MCF 10A (cell line): ENCODE results near the gene PLA2G4E. TPM values are rescaled to one million over a fixed set of nuclear protein-coding genes. Genes with fewer than 3 reads are reported as not detected.

Experiments
- BruUV-seq: library from RNA; stranded (reverse); fragments of 400-500 nt; replicated peaks from 2 replicates; lab custom pipeline; 2021; lab: Mats Ljungman, UMichigan
- CTCF ChIA-PET: fragments of 300-600 bp; sonication (Branson Sonifier 250); formaldehyde crosslinking; extraction: SDS; loops from one replicate; lab custom pipeline; 2021; ENCODE audit warnings: antibody characterized with exemption, inconsistent platforms; lab: Yijun Ruan, JAX
- POLR2A ChIA-PET: fragments of 300-600, 350-650 bp; sonication (Branson Sonifier 250); formaldehyde crosslinking; extraction: SDS; loops from one replicate; lab custom pipeline; 2020; ENCODE audit warnings: antibody characterized with exemption, inconsistent platforms; lab: Yijun Ruan, JAX
- DNase-seq: peaks from one replicate; pipeline ENCODE4 v3.0.0-alpha.2; 2018; ENCODE audit not compliant: unreplicated experiment
- H3K27ac Mint-ChIP-seq: one replicate; pipeline ENCODE4 v1.8.0; 2022; ENCODE audit warnings: mild to moderate bottlenecking, low read depth, mixed read lengths; ENCODE audit not compliant: unreplicated experiment
- H3K27me3 Mint-ChIP-seq: one replicate; pipeline ENCODE4 v1.8.0; 2022; ENCODE audit warnings: mixed read lengths; ENCODE audit not compliant: insufficient read depth, unreplicated experiment
- H3K36me3 Mint-ChIP-seq: one replicate; pipeline ENCODE4 v1.8.0; 2022; ENCODE audit warnings: mild to moderate bottlenecking, moderate library complexity, mixed read lengths; ENCODE audit not compliant: insufficient read depth, unreplicated experiment
- H3K4me1 Mint-ChIP-seq: one replicate; pipeline ENCODE4 v1.8.0; 2022; ENCODE audit warnings: mixed read lengths; ENCODE audit not compliant: insufficient read depth, unreplicated experiment
- H3K4me3 Mint-ChIP-seq: one replicate; pipeline ENCODE4 v1.8.0; 2022; ENCODE audit warnings: mild to moderate bottlenecking, moderate library complexity, mixed read lengths; ENCODE audit not compliant: unreplicated experiment
- H3K9me3 Mint-ChIP-seq: one replicate; pipeline ENCODE4 v1.8.0; 2022; ENCODE audit warnings: mixed read lengths; ENCODE audit not compliant: unreplicated experiment
- CTCF ChIP-seq: fragments of 200-600 bp; IDR thresholded peaks from one replicate; pipeline ENCODE4 v1.8.0; 2022; ENCODE audit warnings: antibody characterized with exemption, mild to moderate bottlenecking; ENCODE audit not compliant: unreplicated experiment
- intact Hi-C: fragments of 100-400 bp; cut with micrococcal nuclease; formaldehyde crosslinking; loops from 2 replicates; pipeline ENCODE4 v1.14.1; 2022
- total RNA-seq: library from RNA; stranded (reverse); gene quantifications from 2 replicates; pipeline ENCODE4 v1.2.3, GENCODE V29; 2022

The PLA2G4E gene
- total RNA-seq, 1 experiment from 2014 or later, result 0.12 TPM

- no peak overlapping the region for H3K27ac Mint-ChIP-seq
- POLR2A ChIA-PET, result interaction anchor here (1.5 kb wide), 1 partner anchor 47 kb away, joined by 3 read pairs; no protein-coding TSS in a partner anchor
- TF ChIP-seq CTCF, result no peak
- BruUV-seq, result no TSS peak
- no peaks in the 10 kb centered on the region for H3K36me3 Mint-ChIP-seq
- H3K9me3 Mint-ChIP-seq, result no peaks in the 10 kb centered on the region
- CTCF ChIA-PET, result interaction anchor here (0.6 to 9.5 kb wide), 3 partner anchors 57 to 80 kb away, joined by 3 to 159 read pairs (median 4); no protein-coding TSS in a partner anchor
- DNase-seq, result no peak
- H3K4me3 Mint-ChIP-seq, result no peak overlapping the region
- no peaks in the 10 kb centered on the region for H3K27me3 Mint-ChIP-seq
- peaks cover 6% of the 10 kb centered on the region for H3K4me1 Mint-ChIP-seq
- intact Hi-C loops, result no loop called here
Measured at GRCh38 chr15:41983221-41983620, 37.6 kb downstream of the PLA2G4E start.

- Mint-ChIP-seq H3K27me3 (no peaks in the 10 kb centered on the region), H3K4me3 (no peak overlapping the region), H3K4me1 (peaks cover 6% of the 10 kb centered on the region), H3K36me3 (no peaks in the 10 kb centered on the region), H3K9me3 (no peaks in the 10 kb centered on the region), H3K27ac (no peak overlapping the region)
- ChIA-PET CTCF (interaction anchor here (0.6 to 9.5 kb wide), 6 partner anchors 7 to 102 kb away, joined by 3 to 159 read pairs (median 6); partner anchors contain the start of gene EHD4), POLR2A (no interaction called here)
- no peak for TF ChIP-seq CTCF
- no TSS peak for BruUV-seq
- intact Hi-C loops, result no loop called here
- DNase-seq, result no peak
Measured at GRCh38 chr15:41982133-41982930, 38.5 kb downstream of the PLA2G4E start.

- Mint-ChIP-seq H3K36me3 (no peaks in the 10 kb centered on the region), H3K4me3 (no peak overlapping the region), H3K27me3 (no peaks in the 10 kb centered on the region), H3K9me3 (no peaks in the 10 kb centered on the region), H3K27ac (no peak overlapping the region), H3K4me1 (peaks cover 6% of the 10 kb centered on the region)
- intact Hi-C loops, result no loop called here
- BruUV-seq, result no TSS peak
- DNase-seq, result no peak
- ChIA-PET POLR2A (interaction anchor here (0.8 to 1.2 kb wide), 2 partner anchors 28 to 82 kb away, joined by 3 read pairs; no protein-coding TSS in a partner anchor), CTCF (interaction anchor here (0.7 to 6.0 kb wide), 6 partner anchors 8 to 103 kb away, joined by 3 to 36 read pairs (median 6); partner anchors contain the start of gene EHD4)
- no peak for TF ChIP-seq CTCF
Measured at GRCh38 chr15:41981371-41982132, 39.3 kb downstream of the PLA2G4E start.
